Astrocyte of the cerebellum (primary cell): ENCODE results near the gene SH3GL3.

Experiments
- DNase-seq: peaks from one replicate; pipeline ENCODE4 v3.0.0-alpha.2; 2011; ENCODE audit warnings: low read depth
- H3K4me3 ChIP-seq: 2 replicates; pipeline ENCODE4 v1.5.1; 2011; ENCODE audit warnings: mild to moderate bottlenecking, low read depth, low read length, moderate library complexity
- in situ Hi-C: cut with HindIII; loops from 2 replicates; pipeline ENCODE4 v1.10.0; 2017; ENCODE audit warnings: low sequenced_read_pairs
- TF ChIP-seq, protein P1 (sequence below): IDR thresholded peaks from 2 replicates; pipeline ENCODE4 v1.5.1; 2012; ENCODE audit warnings: low read length, low read depth, moderate library complexity, mild to moderate bottlenecking; ENCODE audit errors: missing control alignments

The SH3GL3 gene

DNA sequence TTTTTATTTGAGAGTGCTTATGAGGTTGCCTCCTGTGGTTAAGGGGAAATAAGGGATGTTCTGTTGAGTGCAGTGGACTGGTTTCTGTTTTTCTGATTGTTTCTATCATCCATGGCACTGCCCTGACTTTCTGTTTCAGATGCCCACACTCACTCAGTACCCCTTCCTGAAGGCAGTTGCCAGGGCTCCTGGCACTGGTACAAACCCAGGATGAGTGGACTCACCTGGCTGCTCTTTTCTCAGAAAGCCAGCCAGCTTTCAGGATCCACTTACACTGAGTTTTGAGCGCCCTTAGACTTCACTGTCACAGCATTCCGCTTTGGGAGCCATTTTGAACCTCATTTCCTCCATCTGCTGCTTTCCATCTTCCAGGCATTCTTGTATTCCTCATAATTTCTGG is 150.9 kb downstream of the SH3GL3 start:
- TF ChIP-seq, protein P1, sequence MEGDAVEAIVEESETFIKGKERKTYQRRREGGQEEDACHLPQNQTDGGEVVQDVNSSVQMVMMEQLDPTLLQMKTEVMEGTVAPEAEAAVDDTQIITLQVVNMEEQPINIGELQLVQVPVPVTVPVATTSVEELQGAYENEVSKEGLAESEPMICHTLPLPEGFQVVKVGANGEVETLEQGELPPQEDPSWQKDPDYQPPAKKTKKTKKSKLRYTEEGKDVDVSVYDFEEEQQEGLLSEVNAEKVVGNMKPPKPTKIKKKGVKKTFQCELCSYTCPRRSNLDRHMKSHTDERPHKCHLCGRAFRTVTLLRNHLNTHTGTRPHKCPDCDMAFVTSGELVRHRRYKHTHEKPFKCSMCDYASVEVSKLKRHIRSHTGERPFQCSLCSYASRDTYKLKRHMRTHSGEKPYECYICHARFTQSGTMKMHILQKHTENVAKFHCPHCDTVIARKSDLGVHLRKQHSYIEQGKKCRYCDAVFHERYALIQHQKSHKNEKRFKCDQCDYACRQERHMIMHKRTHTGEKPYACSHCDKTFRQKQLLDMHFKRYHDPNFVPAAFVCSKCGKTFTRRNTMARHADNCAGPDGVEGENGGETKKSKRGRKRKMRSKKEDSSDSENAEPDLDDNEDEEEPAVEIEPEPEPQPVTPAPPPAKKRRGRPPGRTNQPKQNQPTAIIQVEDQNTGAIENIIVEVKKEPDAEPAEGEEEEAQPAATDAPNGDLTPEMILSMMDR = no peak
- DNase-seq = no peak
- in situ Hi-C loops = no loop called here
- no peak overlapping the region for H3K4me3 ChIP-seq

DNA sequence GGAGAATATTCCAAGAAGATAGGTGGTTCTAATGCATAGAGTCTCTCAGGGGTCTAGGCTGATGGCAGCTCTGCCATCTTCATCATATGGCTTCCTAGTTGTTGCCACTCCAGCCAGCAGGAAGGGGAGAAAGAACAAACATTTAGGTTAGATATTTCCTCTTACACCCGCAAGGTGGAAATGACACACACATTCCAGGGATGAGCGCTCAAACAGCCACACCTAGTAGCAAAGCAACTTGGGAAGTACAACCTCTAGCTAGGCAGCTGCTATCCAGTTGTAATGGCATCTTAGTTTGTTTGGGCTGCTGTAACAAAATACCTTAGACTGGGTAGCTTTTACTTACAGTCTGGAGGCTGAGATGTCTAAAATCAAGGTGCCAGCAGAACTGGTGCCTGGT is 154.9 kb downstream of the SH3GL3 start:
- TF ChIP-seq, protein P1 = no peak
- DNase-seq = no peak
- H3K4me3 ChIP-seq = no peak overlapping the region
- in situ Hi-C loops = no loop called here

DNA sequence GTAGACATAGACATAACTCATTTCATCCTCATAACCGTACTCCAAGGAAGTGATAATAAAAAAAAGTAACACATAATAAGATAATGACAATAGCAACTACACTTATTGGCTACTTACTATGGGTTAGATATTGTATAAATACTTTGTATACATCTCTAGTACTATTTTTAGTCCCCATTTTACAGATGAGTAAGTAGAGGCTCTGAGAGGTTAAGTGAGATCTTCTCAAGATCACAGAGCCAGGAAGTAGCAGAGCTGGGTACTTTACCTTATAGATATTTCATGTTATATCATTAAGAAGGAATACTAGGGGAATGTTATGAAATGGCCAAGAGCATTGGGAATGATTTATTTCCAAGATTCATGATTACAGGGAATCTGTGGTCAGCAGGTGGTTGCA is 157.4 kb downstream of the SH3GL3 start:
- no peak overlapping the region for H3K4me3 ChIP-seq
- in situ Hi-C loops = no loop called here
- TF ChIP-seq, protein P1 = no peak
- no peak for DNase-seq

GRCh38 chr15:83605111-83605945 is 158.2 kb downstream of the SH3GL3 start:
- in situ Hi-C loops = no loop called here
- no peak for DNase-seq
- no peak overlapping the region for H3K4me3 ChIP-seq
- TF ChIP-seq, protein P1 = no peak

DNA sequence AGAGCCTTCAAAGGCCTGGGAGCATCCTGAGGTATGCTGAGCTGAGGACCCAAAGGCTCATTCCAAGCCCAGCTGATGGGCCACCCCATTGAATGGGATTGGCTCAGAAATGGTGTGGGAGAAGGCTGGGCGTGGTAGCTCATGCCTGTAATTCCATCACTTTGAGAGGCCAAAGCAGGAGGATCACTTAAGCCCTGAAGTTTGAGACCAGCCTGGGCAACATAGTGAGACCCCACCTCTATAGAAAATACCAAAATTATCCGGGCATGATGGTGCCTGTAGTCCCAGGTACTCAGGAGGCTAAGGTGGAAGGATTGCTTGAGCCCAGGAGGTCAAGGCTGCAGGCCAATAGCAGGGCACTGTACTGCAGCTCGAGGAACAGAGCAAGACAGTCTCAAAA is 163.0 kb downstream of the SH3GL3 start:
- no peak overlapping the region for H3K4me3 ChIP-seq
- in situ Hi-C loops = no loop called here
- TF ChIP-seq, protein P1 = no peak
- DNase-seq = no peak

DNA sequence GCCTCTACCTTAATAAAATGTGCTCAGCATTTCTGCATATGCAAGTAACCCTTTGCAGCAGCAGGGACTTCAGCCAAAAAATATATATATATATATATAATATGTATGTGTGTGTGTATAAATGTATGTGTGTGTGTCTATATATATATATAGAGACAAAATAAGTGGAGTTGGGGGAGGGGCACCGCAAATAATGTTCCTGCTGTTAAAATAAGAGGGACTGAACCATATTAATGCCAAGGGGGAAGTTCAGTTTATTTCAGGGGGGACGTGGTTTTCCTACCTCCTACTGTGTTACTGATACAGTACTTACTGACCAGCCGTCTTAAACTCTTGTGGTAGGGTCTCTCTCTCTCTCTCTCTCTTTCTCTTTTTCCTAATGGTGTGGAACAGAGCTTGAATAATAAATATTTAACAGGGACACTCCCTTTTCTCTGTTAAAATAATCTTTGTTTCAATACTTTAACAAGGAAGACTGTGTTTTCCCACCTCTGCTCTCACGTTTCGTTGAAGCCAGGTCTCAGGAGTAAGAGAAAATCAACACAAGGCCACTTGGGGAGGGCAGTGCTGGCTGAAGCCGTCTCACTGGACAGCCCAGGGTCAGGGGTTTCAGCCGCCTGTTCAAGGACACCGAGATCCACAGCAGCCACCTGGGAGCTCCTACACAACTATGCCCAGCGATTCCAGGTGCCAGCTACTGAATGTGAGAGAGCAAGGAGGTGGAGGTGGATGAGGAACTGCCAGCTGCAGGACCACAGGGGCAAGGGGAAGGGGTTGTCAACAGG is 164.0 kb downstream of the SH3GL3 start:
- in situ Hi-C loops = no loop called here
- TF ChIP-seq, protein P1 = no peak
- H3K4me3 ChIP-seq = no peak overlapping the region
- DNase-seq = no peak
